HG02970 (cell line): ENCODE results near the gene AURKB.
A peak's percentile ranks its signal among the peaks of the same experiment; 100 is the strongest.
"Not testable (repeated sequence)": the region's sequence is repeated elsewhere in the genome, so short reads cannot be mapped to it uniquely, and the experiment has no call there.

Experiments used
- ATAC-seq: cut with Tn5 transposase; IDR thresholded peaks from one replicate; pipeline ENCODE4 v1.9.1; 2021; ENCODE audit warnings: mild to moderate bottlenecking, moderate library complexity, moderate number of reproducible peaks; ENCODE audit not compliant: unreplicated experiment, low FRiP score

Gene AURKB

DNA sequence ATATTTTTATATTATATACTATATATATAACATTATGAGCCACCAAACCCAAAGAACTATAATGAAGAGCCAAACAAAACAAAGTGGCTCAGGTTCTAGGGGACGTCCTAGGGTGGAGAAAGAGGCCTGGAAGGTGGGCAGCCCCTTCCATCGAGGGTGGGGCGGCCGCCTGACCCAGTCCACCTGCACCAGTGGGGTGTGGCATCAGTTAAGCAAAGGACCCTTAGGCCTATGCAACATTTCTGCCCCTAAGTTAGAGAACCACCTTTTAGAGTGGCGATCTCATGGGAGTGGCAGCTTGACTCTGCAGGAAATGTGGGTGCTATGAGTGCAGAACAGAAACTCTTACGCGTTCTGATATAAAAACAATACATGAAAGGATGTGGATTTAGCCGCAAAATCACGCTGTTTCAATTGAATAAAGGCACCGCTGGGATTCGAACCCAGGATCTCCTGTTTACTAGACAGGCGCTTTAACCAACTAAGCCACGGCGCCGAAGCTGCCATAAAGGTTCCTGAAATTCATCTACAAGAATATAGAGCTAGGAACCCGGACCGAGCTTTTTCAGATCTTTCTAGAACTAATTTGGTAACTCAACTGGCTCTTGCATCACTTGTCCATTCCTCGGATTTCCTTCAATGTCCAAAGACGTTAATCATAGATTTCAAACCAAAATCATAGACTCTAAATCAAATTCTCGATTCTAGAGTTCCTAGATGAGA, 15.6 kb upstream of the AURKB start:
- no peak for ATAC-seq

DNA sequence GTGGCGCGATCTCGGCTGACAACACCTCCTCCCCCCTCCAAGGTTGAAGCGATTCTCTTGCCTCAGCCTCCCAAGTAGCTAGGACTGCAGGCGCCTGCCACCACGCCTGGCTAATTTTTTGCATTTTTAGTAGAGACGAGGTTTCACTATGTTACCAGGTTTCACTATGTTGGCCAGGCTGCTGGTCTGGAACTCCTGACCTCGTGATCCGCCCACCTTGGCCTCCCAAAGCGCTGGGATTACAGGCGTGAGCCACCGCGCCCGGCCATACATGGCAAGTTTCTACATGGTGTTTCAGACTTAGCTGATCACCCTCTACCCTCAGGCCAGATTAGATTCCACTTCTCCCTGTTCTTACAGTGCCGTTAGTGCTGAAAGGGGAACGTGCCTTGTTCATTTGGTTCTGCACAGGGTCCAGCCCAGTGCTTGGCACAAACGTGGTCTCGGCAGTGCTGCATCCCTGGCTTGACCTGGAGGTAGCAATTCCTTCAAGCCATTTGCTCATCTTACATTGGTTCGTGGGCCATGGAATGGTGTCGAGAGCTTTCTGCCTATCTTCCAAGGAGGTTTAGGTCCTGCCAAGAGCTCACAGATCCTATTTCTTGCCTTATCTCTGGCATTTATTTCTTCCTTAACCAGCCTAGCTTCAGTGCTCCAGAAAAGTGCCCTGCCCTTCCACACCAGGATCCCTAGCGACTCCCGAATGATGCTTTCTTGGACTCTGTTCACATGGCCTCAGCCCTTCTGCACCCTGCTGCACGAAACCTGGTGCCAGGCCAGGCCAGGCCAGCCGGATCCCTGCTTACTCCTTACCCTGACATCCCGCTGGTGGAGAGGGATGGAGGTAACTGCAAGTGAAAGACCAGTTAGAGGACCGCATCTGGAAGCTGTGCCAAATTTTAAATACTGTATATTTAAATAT, 14.8 kb upstream of the AURKB start:
- ATAC-seq: no peak

GRCh38 chr17:8223356-8224126, 13.2 kb upstream of the AURKB start:
- peak; percentile 3 for ATAC-seq

DNA sequence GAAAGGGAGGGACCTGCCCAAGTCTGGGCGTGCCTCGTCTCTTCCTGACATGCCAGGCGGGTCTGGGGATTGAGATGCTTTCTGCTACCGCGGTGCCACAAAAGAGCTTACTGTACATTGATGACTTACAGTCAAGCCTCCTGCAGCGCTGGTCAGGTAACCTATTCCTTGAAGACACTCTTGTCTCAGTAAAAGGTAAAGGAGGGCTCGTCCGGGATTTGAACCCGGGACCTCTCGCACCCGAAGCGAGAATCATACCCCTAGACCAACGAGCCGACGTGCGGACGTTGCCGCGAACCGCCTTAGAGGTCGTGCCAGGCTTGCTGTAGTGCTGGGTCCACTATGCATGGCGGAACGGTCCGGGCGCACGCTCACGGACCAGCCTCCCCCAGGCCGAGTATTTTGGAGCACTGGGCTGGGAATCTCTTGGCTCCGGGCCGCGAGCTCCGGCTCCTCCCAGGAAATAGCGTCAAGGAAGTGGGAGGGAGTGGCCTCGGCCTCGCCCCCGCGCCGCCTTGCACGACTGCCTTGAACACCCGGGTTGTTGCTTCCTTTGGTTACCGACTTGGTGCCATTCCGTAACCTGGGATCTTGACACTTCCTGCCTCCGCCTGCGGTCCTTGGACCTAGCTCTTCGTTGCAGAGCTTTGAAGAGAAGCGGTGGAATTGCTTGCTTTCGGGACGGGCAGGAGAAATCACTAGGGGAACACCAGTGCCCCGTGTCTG, 12.4 kb upstream of the AURKB start:
- peak; percentile 39 for ATAC-seq

DNA sequence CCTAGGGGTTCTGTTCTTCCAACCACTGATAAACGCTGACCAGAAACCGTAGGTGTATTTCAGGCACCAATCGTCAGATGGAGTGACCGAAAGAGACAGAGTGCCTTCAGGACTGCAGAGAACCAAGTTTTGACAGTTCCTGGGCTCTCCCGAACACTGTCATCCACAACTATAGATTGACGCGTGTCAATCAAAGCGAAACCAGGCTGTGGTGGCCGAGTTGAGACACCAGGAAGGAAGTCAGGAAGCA, 11.9 kb upstream of the AURKB start:
- ATAC-seq: peak; percentile 25

GRCh38 chr17:8221663-8222379, 11.4 kb upstream of the AURKB start:
- peak; percentile 40 for ATAC-seq

DNA sequence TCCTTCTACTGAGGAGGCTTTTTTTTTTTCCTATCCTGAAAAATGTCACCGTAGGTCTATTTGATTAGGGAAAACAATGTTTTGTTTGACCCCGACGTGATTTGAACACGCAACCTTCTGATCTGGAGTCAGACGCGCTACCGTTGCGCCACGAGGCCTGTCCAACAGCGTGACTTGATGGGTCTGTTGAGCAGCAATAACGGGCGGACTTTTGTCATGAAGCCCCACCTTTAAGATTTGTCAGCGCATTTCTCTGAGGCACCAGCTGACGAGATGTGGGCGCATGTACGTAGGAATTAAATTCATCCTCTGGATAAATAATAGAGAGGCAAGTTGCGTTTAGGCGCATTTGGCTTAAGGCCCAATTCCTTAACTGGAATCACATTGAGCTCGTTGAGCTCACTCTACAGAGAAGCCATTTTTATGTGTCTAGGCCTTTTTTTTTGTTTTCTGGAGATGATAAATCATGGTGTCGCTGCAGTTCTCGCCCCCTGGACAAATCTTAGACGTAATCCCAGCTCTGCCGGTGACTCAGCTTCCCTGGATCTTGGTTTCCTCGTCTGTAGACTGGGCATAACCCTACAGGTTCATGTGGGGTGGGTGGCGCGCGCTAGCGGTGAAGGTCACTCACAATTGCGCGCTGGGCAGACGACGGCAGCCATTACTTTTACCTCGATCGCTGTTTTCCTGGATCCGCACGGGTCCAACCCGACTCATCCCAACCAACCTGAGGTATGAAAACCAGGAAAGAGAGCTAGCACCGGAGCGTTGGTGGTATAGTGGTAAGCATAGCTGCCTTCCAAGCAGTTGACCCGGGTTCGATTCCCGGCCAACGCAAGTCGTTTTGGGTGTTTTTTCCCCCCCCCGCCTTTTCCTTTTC, 10.6 kb upstream of the AURKB start:
- ATAC-seq: peak; percentile 27

DNA sequence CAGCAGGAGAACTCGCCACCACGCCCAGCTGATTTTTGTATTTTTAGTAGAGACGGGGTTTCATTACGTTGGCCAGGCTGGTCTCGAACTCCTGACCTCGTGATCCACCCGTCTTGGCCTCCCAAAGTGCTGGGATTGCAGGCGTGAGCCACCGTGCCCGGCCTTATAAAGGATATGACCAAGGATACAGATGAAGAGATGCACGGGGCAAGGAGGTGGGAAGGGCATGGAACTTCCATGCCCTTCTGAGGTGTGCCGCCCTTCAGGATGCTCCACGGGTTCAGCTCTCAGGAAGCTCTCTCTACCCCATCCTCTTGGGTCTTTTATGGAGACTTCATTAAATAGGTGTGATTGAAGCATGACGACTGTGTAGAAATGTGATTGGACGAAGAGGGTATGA, 3.6 kb upstream of the AURKB start:
- not testable (repeated sequence) for ATAC-seq

DNA sequence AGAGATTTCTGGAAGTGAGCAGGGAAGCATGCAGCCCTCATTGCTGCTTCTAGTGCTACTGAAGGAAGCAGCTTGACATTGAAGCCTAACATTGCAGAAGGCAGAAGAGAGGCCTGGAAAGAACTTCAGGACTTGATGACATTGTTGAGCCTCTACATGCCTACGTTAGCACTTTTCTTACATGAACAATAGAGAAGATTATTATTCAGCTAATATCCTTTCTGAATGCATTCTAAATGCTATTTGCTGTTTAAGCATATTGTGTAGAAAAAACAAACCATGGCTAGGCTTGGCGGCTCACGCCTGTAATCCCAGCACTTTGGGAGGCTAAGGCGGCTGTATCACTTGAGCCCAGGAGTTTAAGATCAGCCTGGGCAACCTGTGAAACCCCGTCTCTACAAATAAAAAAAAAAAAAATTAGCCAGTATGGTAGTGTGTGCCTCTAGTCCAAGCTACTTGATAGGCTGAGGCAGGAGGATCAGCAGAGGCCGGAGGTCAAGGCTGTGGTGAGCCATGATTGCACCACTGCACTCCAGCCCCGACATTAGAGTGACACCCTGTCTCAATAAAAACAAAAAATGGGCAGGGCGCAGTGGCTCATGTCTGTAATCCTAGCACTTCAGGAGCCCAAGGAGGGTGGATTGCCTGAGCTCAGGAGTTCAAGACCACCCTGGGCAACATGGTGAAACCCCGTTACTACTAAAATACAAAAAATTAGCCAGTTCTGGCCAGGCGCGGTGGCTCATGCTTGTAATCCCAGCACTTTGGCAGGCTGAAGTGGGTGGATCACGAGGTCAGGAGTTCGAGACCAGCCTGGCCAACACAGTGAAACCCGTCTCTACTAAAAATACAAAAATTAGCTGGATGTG, 2.2 kb upstream of the AURKB start:
- ATAC-seq: no peak

DNA sequence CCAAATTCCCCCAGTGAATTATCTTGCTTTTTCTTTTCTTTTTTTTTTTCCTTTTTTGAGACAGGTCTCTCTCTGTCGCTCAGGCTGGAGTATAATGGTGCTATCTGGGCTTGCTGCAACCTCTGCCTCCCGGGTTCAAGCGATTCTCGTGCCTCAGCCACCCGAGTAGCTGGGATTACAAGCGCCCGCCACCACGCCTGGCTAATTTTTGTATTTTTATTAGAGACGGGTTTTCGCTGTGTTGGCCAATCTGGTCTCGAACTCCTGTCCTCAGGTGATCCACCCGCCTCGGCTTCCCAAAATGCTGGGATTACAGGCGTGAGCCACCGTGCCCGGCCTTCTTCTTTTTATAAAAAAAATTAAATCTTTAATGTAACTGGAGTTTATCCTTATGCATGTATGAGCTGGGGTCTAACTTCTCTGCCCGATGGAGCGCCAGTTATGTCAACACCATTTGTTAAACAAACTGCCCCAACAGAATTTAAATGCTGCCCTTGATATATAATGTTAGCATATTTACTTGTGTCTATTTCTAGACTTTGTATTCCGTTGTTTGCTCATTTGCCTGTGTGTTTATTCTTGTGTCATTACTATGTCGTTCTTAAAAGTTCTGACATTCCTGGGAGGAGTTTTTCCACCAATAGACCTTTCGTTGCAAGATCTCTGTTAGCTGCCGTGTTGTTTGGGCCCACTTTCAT, 535 bp upstream of the AURKB start:
- no peak for ATAC-seq

DNA sequence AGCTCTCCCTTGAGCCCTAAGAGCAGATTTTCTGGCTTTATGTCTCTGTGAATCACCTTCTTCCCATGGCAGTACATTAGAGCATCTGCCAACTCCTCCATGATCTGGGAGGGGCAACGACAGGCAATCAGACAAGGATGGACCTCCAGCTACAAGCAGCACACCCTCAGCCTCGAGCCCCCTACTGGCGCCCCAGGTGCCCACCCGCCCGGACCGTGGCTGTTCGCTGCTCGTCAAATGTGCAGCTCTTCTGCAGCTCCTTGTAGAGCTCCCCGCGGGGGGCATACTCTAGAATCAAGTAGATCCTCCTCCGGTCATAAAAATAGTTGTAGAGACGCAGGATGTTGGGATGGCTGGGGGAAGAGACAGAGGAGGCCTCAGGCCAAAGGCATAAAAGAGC, 3.8 kb downstream of the AURKB start:
- ATAC-seq: no peak

GRCh38 chr17:8204761-8205555, 5.4 kb downstream of the AURKB start:
- no peak for ATAC-seq

DNA sequence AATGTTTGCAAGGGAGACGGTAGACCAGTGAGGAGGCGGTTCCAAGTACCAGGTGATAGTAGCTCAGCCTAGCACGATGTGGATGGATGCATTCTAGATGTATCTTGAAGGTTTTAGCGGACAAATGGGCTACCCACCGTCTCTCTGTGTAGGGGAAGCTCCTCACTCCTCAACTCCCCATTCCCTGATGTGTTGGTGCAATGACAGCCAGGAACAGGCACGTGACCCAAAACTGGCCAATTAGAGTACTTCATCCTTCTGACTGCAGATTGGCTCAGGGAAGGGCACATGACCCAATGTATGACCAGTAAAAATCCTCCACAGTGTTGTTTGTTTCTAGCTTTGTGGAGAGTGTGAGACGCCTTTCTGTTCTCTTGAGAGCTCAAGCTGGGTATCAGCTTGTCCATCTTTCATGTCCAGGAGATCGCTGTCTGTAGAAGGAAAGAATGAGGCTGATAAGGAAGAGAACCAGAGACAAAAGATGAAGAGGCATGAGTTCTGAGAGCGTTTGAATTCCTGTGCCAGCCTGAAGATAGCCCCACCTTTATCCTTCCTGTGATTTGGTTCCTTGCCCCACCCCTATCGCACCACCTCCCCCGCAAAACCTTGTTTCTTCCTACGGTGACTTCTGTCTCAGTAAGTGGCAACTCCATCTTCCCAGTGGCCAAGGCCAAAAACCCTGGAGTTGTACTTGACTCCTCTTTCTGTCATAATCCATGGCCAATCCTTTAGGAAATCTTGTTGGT, 18.1 kb downstream of the AURKB start:
- no peak for ATAC-seq

DNA sequence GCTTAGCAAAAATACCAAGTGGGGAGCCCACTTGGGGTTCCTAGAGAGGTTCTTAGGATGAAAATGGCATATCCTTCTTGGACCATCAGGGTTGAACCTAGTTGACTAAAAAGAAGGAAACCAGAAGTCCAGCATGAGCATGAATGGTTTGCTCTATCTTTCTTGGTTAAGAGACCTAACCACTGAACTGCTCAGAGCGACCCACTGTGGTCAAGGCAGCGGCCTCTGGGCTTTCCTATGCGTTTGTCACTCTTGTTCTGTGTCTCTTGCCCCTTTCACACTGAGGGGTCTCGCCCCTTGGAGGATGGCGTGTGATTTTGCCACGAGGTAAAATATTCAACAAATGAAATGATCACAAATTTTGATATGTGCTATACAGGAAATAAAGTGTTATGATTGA, 19.9 kb downstream of the AURKB start:
- no peak for ATAC-seq

GRCh38 chr17:8189711-8190477, 20.5 kb downstream of the AURKB start, which contains the start of gene BORCS6:
BORCS6 (minus strand) TSS chr17:8190180; CDS start chr17:8190140, 40 bp downstream.
- ATAC-seq: peak; percentile 45
